ENCODE measurements around the gene RBAK. TPM values are rescaled to one million over a fixed set of nuclear protein-coding genes. Genes with fewer than 3 reads are reported as not detected.
"Not testable (repeated sequence)": the region's sequence is repeated elsewhere in the genome, so short reads cannot be mapped to it uniquely, and the experiment has no call there.

The RBAK gene
- total RNA-seq, 2 experiments from 2014 or later: 11.0 to 12.4 TPM

DNA sequence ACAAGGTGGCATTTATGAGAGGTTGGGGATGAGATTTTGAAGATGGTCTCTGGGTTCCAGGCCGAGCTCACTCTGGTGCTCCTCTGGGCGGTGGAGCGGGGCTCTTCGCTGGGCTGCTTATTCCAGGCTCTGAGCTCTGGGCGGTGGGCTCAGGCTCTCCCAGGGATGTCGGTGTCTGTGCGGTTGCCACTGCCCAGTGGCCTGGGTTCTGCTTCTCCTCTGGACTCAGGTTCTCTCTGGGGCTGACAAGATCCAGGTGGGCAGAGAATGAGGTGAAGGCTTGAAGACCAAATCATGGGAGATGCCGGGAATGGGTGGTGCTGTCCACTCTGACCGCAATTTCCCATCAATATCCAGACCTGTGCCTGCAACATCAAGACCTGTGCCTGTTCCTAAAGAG lies 40.6 kb downstream of the RBAK start:
- Mint-ChIP-seq H3K27ac (no peak overlapping the region), H3K27me3 (no peaks in the 10 kb centered on the region), H3K9me3 (no peaks in the 10 kb centered on the region), H3K4me3 (no peak overlapping the region), H3K36me3 (ENCODE audit: low read depth) (no peaks in the 10 kb centered on the region), H3K4me1 (ENCODE audit: low read depth) (no peaks in the 10 kb centered on the region)
- H3K4me3 ChIP-seq (ENCODE audit: low read length): no peak overlapping the region
- H3K4me1 ChIP-seq (ENCODE audit: insufficient read depth, low read length): peaks cover 6% of the 10 kb centered on the region
- POLR2A ChIA-PET: interaction anchor here (1.2 kb wide), 1 partner anchor 54 kb away, joined by 3 read pairs; no protein-coding TSS in a partner anchor
- no peak for DNase-seq
- no peaks in the 10 kb centered on the region for H3K36me3 ChIP-seq (ENCODE audit: insufficient read depth, low read length)
- no peaks in the 10 kb centered on the region for H3K9me3 ChIP-seq (ENCODE audit: control insufficient read depth in 1 of 2, insufficient read depth in 1 of 2, low read length in 2 of 2)
- intact Hi-C loops (cut with DNase I, micrococcal nuclease): loop anchor here in 1 of 2 experiments (5.0 to 10.0 kb wide), 3 partner anchors 86 to 471 kb away; no protein-coding TSS in a partner anchor
- no peak for ATAC-seq (ENCODE audit: poor library complexity)
- no peak overlapping the region for H3K27ac ChIP-seq (ENCODE audit: low read depth in 1 of 2, low read length in 2 of 2)
- H3K27me3 ChIP-seq (ENCODE audit: control insufficient read depth in 1 of 2, insufficient read depth in 2 of 2, low read length in 2 of 2): peaks cover 0 to 7% of the 10 kb centered on the region in 2 experiments
- CTCF ChIA-PET: interaction anchor here (1.1 to 1.8 kb wide), 3 partner anchors 112 to 288 kb away, joined by 3 to 6 read pairs (median 4); no protein-coding TSS in a partner anchor
- TF ChIP-seq, protein P1, sequence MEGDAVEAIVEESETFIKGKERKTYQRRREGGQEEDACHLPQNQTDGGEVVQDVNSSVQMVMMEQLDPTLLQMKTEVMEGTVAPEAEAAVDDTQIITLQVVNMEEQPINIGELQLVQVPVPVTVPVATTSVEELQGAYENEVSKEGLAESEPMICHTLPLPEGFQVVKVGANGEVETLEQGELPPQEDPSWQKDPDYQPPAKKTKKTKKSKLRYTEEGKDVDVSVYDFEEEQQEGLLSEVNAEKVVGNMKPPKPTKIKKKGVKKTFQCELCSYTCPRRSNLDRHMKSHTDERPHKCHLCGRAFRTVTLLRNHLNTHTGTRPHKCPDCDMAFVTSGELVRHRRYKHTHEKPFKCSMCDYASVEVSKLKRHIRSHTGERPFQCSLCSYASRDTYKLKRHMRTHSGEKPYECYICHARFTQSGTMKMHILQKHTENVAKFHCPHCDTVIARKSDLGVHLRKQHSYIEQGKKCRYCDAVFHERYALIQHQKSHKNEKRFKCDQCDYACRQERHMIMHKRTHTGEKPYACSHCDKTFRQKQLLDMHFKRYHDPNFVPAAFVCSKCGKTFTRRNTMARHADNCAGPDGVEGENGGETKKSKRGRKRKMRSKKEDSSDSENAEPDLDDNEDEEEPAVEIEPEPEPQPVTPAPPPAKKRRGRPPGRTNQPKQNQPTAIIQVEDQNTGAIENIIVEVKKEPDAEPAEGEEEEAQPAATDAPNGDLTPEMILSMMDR (IDR thresholded peaks at IDR 0.05): no peak

DNA sequence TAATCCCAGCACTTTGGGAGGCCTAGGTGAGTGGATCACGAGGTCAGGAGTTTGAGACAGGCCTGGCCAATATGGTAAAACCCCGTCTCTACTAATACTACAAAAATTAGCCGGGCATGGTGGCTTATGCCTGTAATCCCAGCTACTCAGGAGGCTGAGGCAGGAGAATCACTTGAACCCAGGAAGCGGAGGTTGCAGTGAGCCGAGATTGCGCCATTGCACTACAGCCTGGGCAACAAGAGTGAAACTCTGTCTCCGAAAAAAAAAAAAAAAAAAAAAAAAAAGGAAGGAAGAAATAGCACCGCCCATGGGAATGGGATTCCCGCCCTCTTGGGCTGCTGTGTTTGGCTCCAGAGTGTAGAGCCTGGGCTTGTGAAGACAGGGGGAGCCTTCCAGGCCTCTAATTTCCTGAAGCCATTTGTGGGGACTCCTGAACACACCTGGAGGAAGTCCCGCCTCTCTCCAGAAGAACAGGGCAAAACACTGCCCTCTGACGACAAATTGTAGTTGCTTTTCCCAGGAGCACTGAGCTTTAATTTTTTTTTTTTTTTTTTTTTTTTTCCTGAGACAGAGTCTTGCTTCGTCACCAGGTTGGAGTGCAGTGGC lies 42.7 kb downstream of the RBAK start:
- DNase-seq; H3K27me3 Mint-ChIP-seq; H3K4me3 Mint-ChIP-seq; ATAC-seq (ENCODE audit: poor library complexity); H3K36me3 Mint-ChIP-seq (ENCODE audit: low read depth); H3K9me3 Mint-ChIP-seq; H3K4me3 ChIP-seq (ENCODE audit: low read length); H3K36me3 ChIP-seq (ENCODE audit: insufficient read depth, low read length); H3K27ac ChIP-seq (ENCODE audit: low read depth in 1 of 2, low read length in 2 of 2); H3K4me1 ChIP-seq (ENCODE audit: insufficient read depth, low read length); CTCF ChIA-PET; H3K27me3 ChIP-seq (ENCODE audit: control insufficient read depth in 1 of 2, insufficient read depth in 2 of 2, low read length in 2 of 2); H3K27ac Mint-ChIP-seq; H3K4me1 Mint-ChIP-seq (ENCODE audit: low read depth): not testable (repeated sequence)
- POLR2A ChIA-PET: interaction anchor here (0.6 kb wide), 1 partner anchor 295 kb away, joined by 3 read pairs; no protein-coding TSS in a partner anchor
- peaks cover 4 to 12% of the 10 kb centered on the region in 2 experiments for H3K9me3 ChIP-seq (ENCODE audit: control insufficient read depth in 1 of 2, insufficient read depth in 1 of 2, low read length in 2 of 2)
- intact Hi-C loops (cut with DNase I, micrococcal nuclease): loop anchor here in 1 of 2 experiments (5.0 to 10.0 kb wide), 3 partner anchors 84 to 474 kb away; no protein-coding TSS in a partner anchor

DNA sequence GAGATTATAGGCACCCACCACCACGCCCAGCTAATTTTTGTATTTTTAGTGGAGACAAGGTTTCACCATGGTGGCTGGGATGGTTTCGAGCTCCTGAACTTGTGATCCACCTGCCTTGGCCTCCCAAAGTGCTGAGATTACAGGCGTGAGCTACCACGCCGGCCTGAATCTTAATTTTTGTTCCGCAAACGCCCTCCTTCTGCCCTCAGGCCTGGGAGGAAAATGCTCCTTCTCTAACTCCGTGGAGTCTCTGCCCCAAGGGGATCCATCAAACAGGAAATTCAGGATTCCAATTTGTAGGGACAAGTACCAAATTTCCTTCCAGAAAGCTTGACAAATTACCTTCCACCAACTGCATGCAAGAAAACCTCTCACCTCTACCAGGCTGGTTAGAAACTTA lies 43.2 kb downstream of the RBAK start:
- Mint-ChIP-seq H3K36me3 (ENCODE audit: low read depth) (peaks cover 2% of the 10 kb centered on the region), H3K9me3 (peaks cover 4% of the 10 kb centered on the region), H3K27me3 (no peaks in the 10 kb centered on the region), H3K27ac (no peak overlapping the region), H3K4me3 (no peak overlapping the region), H3K4me1 (ENCODE audit: low read depth) (no peaks in the 10 kb centered on the region)
- H3K4me3 ChIP-seq (ENCODE audit: low read length): no peak overlapping the region
- H3K4me1 ChIP-seq (ENCODE audit: insufficient read depth, low read length): peaks cover 6% of the 10 kb centered on the region
- no peak overlapping the region for H3K27ac ChIP-seq (ENCODE audit: low read depth in 1 of 2, low read length in 2 of 2)
- H3K27me3 ChIP-seq (ENCODE audit: control insufficient read depth in 1 of 2, insufficient read depth in 2 of 2, low read length in 2 of 2): peaks cover 0 to 7% of the 10 kb centered on the region in 2 experiments
- ATAC-seq (ENCODE audit: poor library complexity) (no peak), DNase-seq (no peak)
- ChIA-PET POLR2A (no interaction called here), CTCF (no interaction called here)
- TF ChIP-seq, protein P1 (IDR thresholded peaks at IDR 0.05): no peak
- intact Hi-C loops (cut with DNase I, micrococcal nuclease): loop anchor here in 1 of 2 experiments (5.0 to 10.0 kb wide), 3 partner anchors 83 to 474 kb away; no protein-coding TSS in a partner anchor
- peaks cover 8 to 12% of the 10 kb centered on the region in 2 experiments for H3K9me3 ChIP-seq (ENCODE audit: control insufficient read depth in 1 of 2, insufficient read depth in 1 of 2, low read length in 2 of 2)
- H3K36me3 ChIP-seq (ENCODE audit: insufficient read depth, low read length): no peaks in the 10 kb centered on the region
